T-helper 2 cell treated with Interferon-gamma antibody and Interleukin-4, amounts not matched to agents 5 μg/mL and 100 μg/mL, for 36 hours (primary cell): ENCODE results near the gene IL12RB2.

ENCODE experiments used
- DNase-seq: peaks from one replicate; pipeline ENCODE4 v3.0.0; 2021; ENCODE audit warnings: low spot score
- H3K27ac Mint-ChIP-seq: one replicate; pipeline ENCODE4 v1.8.0; 2021; ENCODE audit warnings: mild to moderate bottlenecking, mixed read lengths
- H3K27me3 Mint-ChIP-seq: one replicate; pipeline ENCODE4 v1.8.0; 2021; ENCODE audit warnings: low read depth, mixed read lengths
- H3K36me3 Mint-ChIP-seq: one replicate; pipeline ENCODE4 v1.8.0; 2021; ENCODE audit warnings: low read depth, mixed read lengths
- H3K4me1 Mint-ChIP-seq: one replicate; pipeline ENCODE4 v1.8.0; 2021; ENCODE audit warnings: low read depth, mixed read lengths
- H3K4me3 Mint-ChIP-seq: one replicate; pipeline ENCODE4 v1.8.0; 2022; ENCODE audit warnings: mild to moderate bottlenecking, moderate library complexity, mixed read lengths
- H3K9me3 Mint-ChIP-seq: one replicate; pipeline ENCODE4 v1.8.0; 2021; ENCODE audit warnings: mixed read lengths

IL12RB2 gene

GRCh38 chr1:67307251-67308060 lies at the start of gene IL12RB2:
TSS of gene IL12RB2 (plus strand) at chr1:67307873. CDS start at chr1:67320369, 12,496 bp downstream.
- peaks cover 61% of the 10 kb centered on the region for H3K4me1 Mint-ChIP-seq
- peak within 1 kb of the TSS; percentile 96 for H3K27ac Mint-ChIP-seq
- H3K36me3 Mint-ChIP-seq = peaks cover 10% of the 10 kb centered on the region
- H3K4me3 Mint-ChIP-seq = peak within 1 kb of the TSS; percentile 92
- H3K27me3 Mint-ChIP-seq = no peaks in the 10 kb centered on the region
- H3K9me3 Mint-ChIP-seq = no peaks in the 10 kb centered on the region
- peak; percentile 69 for DNase-seq

GRCh38 chr1:67261680-67262079 lies 46.0 kb upstream of the IL12RB2 start:
- DNase-seq = peak; percentile 16
- Mint-ChIP-seq H3K36me3 (no peaks in the 10 kb centered on the region), H3K27ac (no peak overlapping the region), H3K27me3 (no peaks in the 10 kb centered on the region), H3K4me1 (peaks cover 11% of the 10 kb centered on the region), H3K9me3 (no peaks in the 10 kb centered on the region), H3K4me3 (no peak overlapping the region)

GRCh38 chr1:67262735-67263134 lies 44.9 kb upstream of the IL12RB2 start:
- Mint-ChIP-seq H3K4me3 (no peak overlapping the region), H3K9me3 (no peaks in the 10 kb centered on the region), H3K27ac (no peak overlapping the region), H3K27me3 (no peaks in the 10 kb centered on the region), H3K4me1 (peaks cover 11% of the 10 kb centered on the region), H3K36me3 (no peaks in the 10 kb centered on the region)
- no peak for DNase-seq

GRCh38 chr1:67264152-67264551 lies 43.5 kb upstream of the IL12RB2 start:
- Mint-ChIP-seq H3K27ac (no peak overlapping the region), H3K36me3 (no peaks in the 10 kb centered on the region), H3K4me1 (peaks cover 11% of the 10 kb centered on the region), H3K4me3 (no peak overlapping the region), H3K9me3 (no peaks in the 10 kb centered on the region), H3K27me3 (no peaks in the 10 kb centered on the region)
- no peak for DNase-seq

GRCh38 chr1:67264899-67265298 lies 42.8 kb upstream of the IL12RB2 start:
- Mint-ChIP-seq H3K4me3 (no peak overlapping the region), H3K9me3 (no peaks in the 10 kb centered on the region), H3K27me3 (no peaks in the 10 kb centered on the region), H3K27ac (no peak overlapping the region), H3K36me3 (no peaks in the 10 kb centered on the region), H3K4me1 (peaks cover 11% of the 10 kb centered on the region)
- no peak for DNase-seq

GRCh38 chr1:67269061-67269460 lies 38.6 kb upstream of the IL12RB2 start:
- H3K9me3 Mint-ChIP-seq = peaks cover 18% of the 10 kb centered on the region
- H3K36me3 Mint-ChIP-seq = peaks cover 12% of the 10 kb centered on the region
- H3K4me1 Mint-ChIP-seq = peaks cover 1% of the 10 kb centered on the region
- no peaks in the 10 kb centered on the region for H3K27me3 Mint-ChIP-seq
- no peak overlapping the region for H3K4me3 Mint-ChIP-seq
- no peak for DNase-seq
- H3K27ac Mint-ChIP-seq = no peak overlapping the region

- Mint-ChIP-seq H3K36me3 (peaks cover 12% of the 10 kb centered on the region), H3K27me3 (no peaks in the 10 kb centered on the region), H3K4me3 (no peak overlapping the region), H3K4me1 (peaks cover 12% of the 10 kb centered on the region), H3K27ac (no peak overlapping the region), H3K9me3 (peaks cover 18% of the 10 kb centered on the region)
- no peak for DNase-seq
These were observed 37.1 kb upstream of the IL12RB2 start for GRCh38 chr1:67270541-67270940.

GRCh38 chr1:67273591-67273990 lies 34.1 kb upstream of the IL12RB2 start:
- Mint-ChIP-seq H3K4me3 (no peak overlapping the region), H3K36me3 (peaks cover 14% of the 10 kb centered on the region), H3K9me3 (peaks cover 26% of the 10 kb centered on the region), H3K27me3 (no peaks in the 10 kb centered on the region), H3K4me1 (peaks cover 16% of the 10 kb centered on the region), H3K27ac (no peak overlapping the region)
- no peak for DNase-seq

- Mint-ChIP-seq H3K27me3 (no peaks in the 10 kb centered on the region), H3K36me3 (peaks cover 14% of the 10 kb centered on the region), H3K9me3 (peaks cover 26% of the 10 kb centered on the region), H3K4me1 (peaks cover 16% of the 10 kb centered on the region), H3K4me3 (no peak overlapping the region), H3K27ac (peak overlapping the region; percentile 35)
- peak; percentile 50 for DNase-seq
These were observed 32.9 kb upstream of the IL12RB2 start for GRCh38 chr1:67274623-67275325.

GRCh38 chr1:67280696-67281095 lies 27.0 kb upstream of the IL12RB2 start:
- DNase-seq = no peak
- Mint-ChIP-seq H3K27me3 (no peaks in the 10 kb centered on the region), H3K4me3 (no peak overlapping the region), H3K27ac (no peak overlapping the region), H3K36me3 (peaks cover 2% of the 10 kb centered on the region), H3K9me3 (peaks cover 8% of the 10 kb centered on the region), H3K4me1 (peaks cover 4% of the 10 kb centered on the region)

GRCh38 chr1:67281244-67281643 lies 26.4 kb upstream of the IL12RB2 start:
- Mint-ChIP-seq H3K9me3 (peaks cover 2% of the 10 kb centered on the region), H3K27me3 (no peaks in the 10 kb centered on the region), H3K4me3 (no peak overlapping the region), H3K27ac (no peak overlapping the region), H3K36me3 (no peaks in the 10 kb centered on the region), H3K4me1 (peaks cover 9% of the 10 kb centered on the region)
- DNase-seq = no peak

- Mint-ChIP-seq H3K4me3 (no peak overlapping the region), H3K27ac (no peak overlapping the region), H3K9me3 (peaks cover 2% of the 10 kb centered on the region), H3K36me3 (no peaks in the 10 kb centered on the region), H3K27me3 (no peaks in the 10 kb centered on the region), H3K4me1 (peaks cover 11% of the 10 kb centered on the region)
- peak; percentile 26 for DNase-seq
These were observed 21.7 kb upstream of the IL12RB2 start for GRCh38 chr1:67285780-67286488.

- Mint-ChIP-seq H3K4me1 (peaks cover 30% of the 10 kb centered on the region), H3K4me3 (no peak overlapping the region), H3K27ac (no peak overlapping the region), H3K36me3 (peaks cover 2% of the 10 kb centered on the region), H3K9me3 (peaks cover 17% of the 10 kb centered on the region), H3K27me3 (no peaks in the 10 kb centered on the region)
- DNase-seq = no peak
These were observed 17.4 kb upstream of the IL12RB2 start for GRCh38 chr1:67290236-67290635.
